GM12892 (cell line): ENCODE results near the gene PWP2.
"Not testable (repeated sequence)": the region's sequence is repeated elsewhere in the genome, so short reads cannot be mapped to it uniquely, and the experiment has no call there.

ENCODE experiments used
- POLR2AphosphoS5 ChIP-seq: IDR thresholded peaks from 2 replicates; pipeline ENCODE4 v1.6.1; 2011; ENCODE audit warnings: low read depth, low read length, control low read depth
- TAF1 ChIP-seq: IDR thresholded peaks from 2 replicates; pipeline ENCODE4 v1.6.1; 2011; ENCODE audit warnings: low read depth, mild to moderate bottlenecking, control low read depth, low read length, borderline replicate concordance

DNA sequence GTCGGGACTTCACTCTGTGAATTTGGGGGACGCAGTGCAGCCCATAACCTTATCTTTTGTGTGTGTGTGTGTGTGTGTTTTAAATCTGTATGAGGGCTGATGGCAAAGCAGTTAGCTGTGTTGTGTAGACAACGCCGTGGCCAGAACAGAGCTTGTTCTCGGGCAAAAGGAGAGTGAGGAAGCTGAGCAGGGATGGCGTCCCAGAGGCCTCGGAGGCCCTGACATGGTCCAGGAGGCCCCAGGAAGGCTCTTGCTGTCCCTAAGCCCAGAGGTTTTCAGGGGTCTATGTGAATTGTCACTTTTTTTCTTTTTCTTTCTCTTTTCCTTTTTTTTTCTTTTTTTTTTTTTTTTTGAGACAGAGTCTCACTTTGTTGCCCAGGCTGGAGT is 50.9 kb downstream of the PWP2 start:
- TF ChIP-seq POLR2AphosphoS5, TAF1: not testable (repeated sequence)
